Stimulated activated CD8-positive, alpha-beta memory T cell treated with anti-CD3 and anti-CD28 coated beads, Interleukin-15, amount 100 ng/mL, for 4 hours (primary cell): Measurements from ENCODE around the gene CAV1.

Source experiments
- DNase-seq, 2 donors: peaks; one replicate each; pipeline ENCODE4 v3.0.0-alpha.2; 2020; ENCODE audit warnings: low read depth in 2 of 2

CAV1 gene

GRCh38 chr7:116557066-116557585 is 32.3 kb downstream of the CAV1 start:
- DNase-seq = no peak

GRCh38 chr7:116557901-116558300 is 33.1 kb downstream of the CAV1 start:
- DNase-seq = no peak

GRCh38 chr7:116560021-116560970 is 35.5 kb downstream of the CAV1 start:
- no peak for DNase-seq

- DNase-seq = no peak
Observed at GRCh38 chr7:116561697-116562483, 37.1 kb downstream of the CAV1 start.

- DNase-seq = no peak
Observed at GRCh38 chr7:116562529-116563121, 37.8 kb downstream of the CAV1 start.

- no peak for DNase-seq
Observed at GRCh38 chr7:116565981-116566380, 41.1 kb downstream of the CAV1 start.

GRCh38 chr7:116566666-116567065 is 41.8 kb downstream of the CAV1 start:
- no peak for DNase-seq

GRCh38 chr7:116569737-116570136 is 44.9 kb downstream of the CAV1 start:
- DNase-seq = no peak

GRCh38 chr7:116570306-116570705 is 45.5 kb downstream of the CAV1 start:
- no peak for DNase-seq

- no peak for DNase-seq
Observed at GRCh38 chr7:116571037-116571436, 46.2 kb downstream of the CAV1 start.

- DNase-seq = no peak
Observed at GRCh38 chr7:116571552-116571951, 46.7 kb downstream of the CAV1 start.

GRCh38 chr7:116572036-116572435 is 47.2 kb downstream of the CAV1 start:
- DNase-seq = no peak

- DNase-seq = no peak
Observed at GRCh38 chr7:116573541-116573940, 48.7 kb downstream of the CAV1 start.

GRCh38 chr7:116574025-116574822 is 49.4 kb downstream of the CAV1 start:
- DNase-seq = no peak

GRCh38 chr7:116575853-116576252 is 51.0 kb downstream of the CAV1 start:
- DNase-seq = no peak

GRCh38 chr7:116576350-116577319 is 51.8 kb downstream of the CAV1 start:
- no peak for DNase-seq

- DNase-seq = no peak
Observed at GRCh38 chr7:116577320-116577871, 52.6 kb downstream of the CAV1 start.

GRCh38 chr7:116578526-116578925 is 53.7 kb downstream of the CAV1 start:
- no peak for DNase-seq

- no peak for DNase-seq
Observed at GRCh38 chr7:116579322-116579721, 54.5 kb downstream of the CAV1 start.

GRCh38 chr7:116579835-116580234 is 55.0 kb downstream of the CAV1 start:
- DNase-seq = no peak
